Stimulated activated CD8-positive, alpha-beta memory T cell treated with anti-CD3 and anti-CD28 coated beads, Interleukin-4, amount 100 ng/mL, for 24 hours (primary cell): ENCODE measurements around the gene YY1AP1.
"Not testable (repeated sequence)": the region's sequence is repeated elsewhere in the genome, so short reads cannot be mapped to it uniquely, and the experiment has no call there.

Source experiments
- DNase-seq: peaks from one replicate; pipeline ENCODE4 v3.0.0-alpha.2; 2020; ENCODE audit warnings: low read depth

Gene YY1AP1

GRCh38 chr1:155645648-155646047 is 42.9 kb downstream of the YY1AP1 start:
- DNase-seq = no peak

DNA sequence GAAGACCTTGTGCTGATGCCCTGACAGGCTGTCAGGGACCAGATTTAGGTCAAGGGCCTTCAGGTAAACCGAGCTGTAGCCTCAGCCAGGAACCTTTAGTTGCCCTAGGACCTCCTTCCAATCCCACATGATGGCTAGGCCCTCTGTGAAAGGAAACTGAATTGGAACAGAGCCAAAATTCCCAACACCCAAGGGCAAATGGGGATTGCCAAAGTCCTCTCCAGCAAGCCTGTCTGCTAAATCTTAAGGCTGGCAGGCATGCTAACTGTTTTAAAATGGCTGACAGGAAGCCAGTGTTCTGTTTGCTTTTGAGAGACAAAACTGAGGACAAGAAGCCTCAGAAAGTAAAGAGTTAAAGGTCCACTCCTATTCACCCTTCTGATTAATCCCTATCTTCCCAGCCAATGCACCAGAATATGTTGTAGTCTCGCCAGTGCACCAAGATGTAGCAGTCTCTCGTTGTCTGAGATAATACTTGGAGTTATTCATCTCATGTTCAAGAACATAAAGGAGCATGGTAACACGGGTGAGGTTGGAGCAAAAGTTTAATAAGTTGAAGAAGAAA is 43.5 kb downstream of the YY1AP1 start:
- DNase-seq = no peak

GRCh38 chr1:155643230-155643629 is 45.3 kb downstream of the YY1AP1 start:
- DNase-seq = no peak

GRCh38 chr1:155642559-155643180 is 45.9 kb downstream of the YY1AP1 start:
- DNase-seq = not testable (repeated sequence)

GRCh38 chr1:155640367-155640766 is 48.2 kb downstream of the YY1AP1 start:
- DNase-seq = no peak

GRCh38 chr1:155636397-155637153 is 52.0 kb downstream of the YY1AP1 start:
- no peak for DNase-seq

- not testable (repeated sequence) for DNase-seq
Observed at GRCh38 chr1:155626428-155626827, 62.1 kb downstream of the YY1AP1 start.

- no peak for DNase-seq
Observed at GRCh38 chr1:155623357-155623756, 65.2 kb downstream of the YY1AP1 start.

GRCh38 chr1:155622191-155622590 is 66.4 kb downstream of the YY1AP1 start:
- no peak for DNase-seq

GRCh38 chr1:155613226-155613625 is 75.3 kb downstream of the YY1AP1 start:
- DNase-seq = not testable (repeated sequence)

- DNase-seq = not testable (repeated sequence)
Observed at GRCh38 chr1:155610257-155610647, 78.3 kb downstream of the YY1AP1 start.

DNA sequence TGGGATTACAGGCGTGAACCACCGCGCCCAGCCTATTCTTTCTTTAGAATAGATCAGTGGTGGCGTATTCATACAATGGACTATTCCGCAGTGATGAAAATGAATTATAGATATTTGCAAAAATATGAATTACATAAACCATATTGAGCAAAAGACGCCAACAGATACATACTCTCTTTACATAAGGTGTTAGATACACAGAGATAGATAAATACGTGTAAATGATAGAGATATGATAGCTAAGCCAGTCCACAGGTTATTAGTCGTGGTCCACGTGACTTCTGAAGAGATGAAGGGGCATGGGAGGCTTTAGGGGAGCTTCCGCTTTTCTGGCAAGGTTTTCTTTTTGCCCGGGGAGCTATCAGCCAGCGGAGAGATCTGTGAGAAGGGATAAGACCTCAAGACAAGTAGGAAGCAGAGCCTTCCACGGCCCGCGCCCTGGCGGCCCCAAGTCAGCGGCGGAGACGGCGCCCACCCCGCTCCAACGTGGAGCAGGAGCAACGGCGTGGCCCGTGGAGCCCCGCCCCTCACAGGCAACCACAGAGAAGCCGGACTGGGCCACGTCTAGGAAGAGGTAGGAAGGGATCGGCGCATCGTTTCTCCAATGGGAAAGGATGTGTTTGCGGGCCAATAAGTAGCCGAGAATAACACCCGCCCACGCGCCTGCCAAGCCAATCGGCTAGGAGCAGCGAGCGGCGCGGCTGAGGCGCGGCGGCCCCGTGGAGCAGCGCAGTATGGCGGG is 78.9 kb downstream of the YY1AP1 start, which contains the start of gene MSTO1:
Gene MSTO1, plus strand, starts transcription at position 704 of the 742 bp plus-strand sequence. Its CDS starts 31 bp downstream, at position 735.
- peak; percentile 96 for DNase-seq
